CD4-positive, alpha-beta T cell treated with Interleukin-1 beta for 1 hour (primary cell): ENCODE measurements around the gene CLIP1.
"Not testable (repeated sequence)": the region's sequence is repeated elsewhere in the genome, so short reads cannot be mapped to it uniquely, and the experiment has no call there.

Experiments used
- DNase-seq, 2 donors: peaks; one replicate each; pipeline ENCODE4 v3.0.0-alpha.2; 2020 to 2022

Gene CLIP1

GRCh38 chr12:122429043-122429442, 6.6 kb upstream of the CLIP1 start:
- DNase-seq, result not testable (repeated sequence)

- no peak for DNase-seq
Measured at GRCh38 chr12:122427403-122427802, 4.9 kb upstream of the CLIP1 start.

GRCh38 chr12:122423258-122424165, 1.0 kb upstream of the CLIP1 start:
- DNase-seq, result no peak

GRCh38 chr12:122422730-122423257, 325 bp upstream of the CLIP1 start:
- peak; percentile 7 to 27 for DNase-seq

GRCh38 chr12:122421187-122421820, 1.2 kb downstream of the CLIP1 start:
- DNase-seq, result peak; percentile 25 to 29

- no peak for DNase-seq
Measured at GRCh38 chr12:122420471-122421162, 1.9 kb downstream of the CLIP1 start.

- DNase-seq, result not testable (repeated sequence)
Measured at GRCh38 chr12:122419094-122419493, 3.4 kb downstream of the CLIP1 start.

- not testable (repeated sequence) for DNase-seq
Measured at GRCh38 chr12:122415665-122416064, 6.8 kb downstream of the CLIP1 start.

GRCh38 chr12:122413516-122414404, 8.7 kb downstream of the CLIP1 start:
- no peak for DNase-seq

- DNase-seq, result peak in 1 of 2 donors; percentile 37
Measured at GRCh38 chr12:122412851-122413433, 9.5 kb downstream of the CLIP1 start.

GRCh38 chr12:122411537-122411936, 10.9 kb downstream of the CLIP1 start:
- no peak for DNase-seq

- DNase-seq, result no peak
Measured at GRCh38 chr12:122407208-122407607, 15.3 kb downstream of the CLIP1 start.

GRCh38 chr12:122406701-122407164, 15.7 kb downstream of the CLIP1 start:
- DNase-seq, result no peak

GRCh38 chr12:122403831-122404230, 18.6 kb downstream of the CLIP1 start:
- no peak for DNase-seq

- DNase-seq, result no peak
Measured at GRCh38 chr12:122403115-122403770, 19.2 kb downstream of the CLIP1 start.

- DNase-seq, result no peak
Measured at GRCh38 chr12:122402264-122402663, 20.2 kb downstream of the CLIP1 start.

GRCh38 chr12:122399592-122400373, 22.7 kb downstream of the CLIP1 start:
- peak; percentile 68 to 70 for DNase-seq

GRCh38 chr12:122399254-122399591, 23.2 kb downstream of the CLIP1 start:
- DNase-seq, result no peak

GRCh38 chr12:122397981-122398380, 24.5 kb downstream of the CLIP1 start:
- DNase-seq, result not testable (repeated sequence)

- no peak for DNase-seq
Measured at GRCh38 chr12:122395319-122395718, 27.1 kb downstream of the CLIP1 start.
